HG03378 (cell line): ENCODE measurements around the gene PIEZO2.

Experiments
- ATAC-seq: cut with Tn5 transposase; IDR thresholded peaks from one replicate; pipeline ENCODE4 v1.9.1; 2021; ENCODE audit warnings: mild to moderate bottlenecking, moderate library complexity; ENCODE audit not compliant: unreplicated experiment

PIEZO2 gene

DNA sequence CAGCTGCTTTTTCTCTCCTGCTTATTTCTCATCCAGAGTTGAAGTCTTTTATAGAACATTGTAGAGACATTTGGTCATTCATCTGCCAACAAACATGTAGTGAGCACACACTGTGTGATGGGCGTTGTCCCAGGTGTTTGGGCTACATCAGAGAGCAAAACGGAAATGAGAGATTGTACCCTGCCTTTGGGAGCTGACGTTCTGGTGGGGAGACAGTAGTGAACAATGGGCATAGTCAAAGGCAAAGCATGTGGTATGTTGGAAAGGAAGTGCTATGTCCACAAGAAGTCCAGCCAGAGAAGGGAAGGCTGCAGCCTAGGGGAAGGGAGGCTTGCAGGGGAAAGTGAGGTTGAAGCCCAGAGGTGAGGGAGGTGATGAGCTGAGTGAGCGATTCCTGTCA lies 78.1 kb downstream of the PIEZO2 start:
- no peak for ATAC-seq

DNA sequence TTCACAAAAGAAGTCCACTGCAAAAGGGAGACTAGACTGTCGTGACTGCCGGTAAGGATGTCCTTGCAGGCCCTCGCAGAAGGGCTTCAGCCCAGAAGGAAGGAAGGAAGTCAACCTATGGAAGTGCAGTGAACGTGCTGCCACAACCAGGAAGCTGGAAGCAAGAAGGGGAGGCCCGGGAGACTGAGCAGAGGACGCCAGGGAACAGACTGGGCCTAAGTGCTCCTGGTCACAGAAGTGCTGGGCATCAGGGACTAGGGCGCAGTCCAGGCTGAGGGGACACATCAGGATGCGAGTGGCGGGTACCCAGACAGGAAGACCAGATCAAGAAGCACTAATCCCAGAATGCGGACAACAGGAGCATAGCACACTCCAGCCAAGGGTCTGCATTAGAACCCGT lies 78.8 kb downstream of the PIEZO2 start:
- no peak for ATAC-seq

DNA sequence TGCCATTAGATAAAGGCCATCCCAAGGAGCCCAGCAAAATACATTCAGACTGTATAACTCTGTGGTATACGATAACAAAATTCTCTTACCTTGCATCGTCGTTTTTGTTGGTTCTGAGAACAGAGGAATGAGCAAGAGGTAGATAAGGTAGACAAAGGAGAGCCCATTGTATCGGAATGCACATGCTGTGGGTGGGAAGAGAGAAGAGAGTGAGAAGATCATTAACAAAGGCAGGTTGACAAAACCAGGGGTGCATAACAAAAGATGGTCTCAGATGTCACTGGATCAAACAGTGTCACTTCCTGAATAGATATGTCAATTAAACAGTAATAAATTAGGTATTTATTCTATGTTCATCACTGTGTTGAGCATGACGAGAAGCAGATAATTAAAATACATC lies 83.3 kb downstream of the PIEZO2 start:
- no peak for ATAC-seq

DNA sequence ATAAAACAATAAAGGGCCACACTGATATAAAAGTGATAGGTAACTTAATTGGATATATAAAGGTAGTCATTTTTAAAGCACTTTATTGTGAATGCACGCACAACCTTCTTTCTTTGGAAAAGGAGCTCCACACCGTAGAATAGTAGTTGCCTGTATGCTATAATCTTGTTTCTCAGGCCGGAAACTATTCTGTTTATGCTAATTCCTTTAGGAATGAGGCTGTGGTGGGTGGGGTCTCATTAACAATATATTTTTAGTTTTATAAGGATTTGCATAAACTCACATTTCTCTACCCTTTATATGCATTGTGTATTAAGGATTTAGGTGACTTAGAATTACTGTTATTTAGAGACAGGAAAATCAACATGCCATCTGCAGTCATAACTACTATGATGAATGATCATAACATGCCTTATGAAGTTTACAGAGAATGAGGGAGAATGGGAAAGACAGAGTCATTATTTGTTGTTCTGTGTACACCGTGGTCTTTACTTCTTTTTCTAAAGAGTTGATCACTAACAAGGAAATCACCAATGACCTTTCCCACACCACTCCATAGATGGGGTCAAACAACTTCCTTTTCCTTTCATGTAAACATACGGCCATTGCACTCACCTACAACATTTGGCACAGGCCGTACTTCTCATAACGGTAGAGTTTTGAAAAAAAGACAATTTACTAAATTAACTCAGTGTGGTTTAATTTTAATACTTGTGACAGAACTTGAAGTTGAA lies 84.5 kb downstream of the PIEZO2 start:
- ATAC-seq, result no peak

DNA sequence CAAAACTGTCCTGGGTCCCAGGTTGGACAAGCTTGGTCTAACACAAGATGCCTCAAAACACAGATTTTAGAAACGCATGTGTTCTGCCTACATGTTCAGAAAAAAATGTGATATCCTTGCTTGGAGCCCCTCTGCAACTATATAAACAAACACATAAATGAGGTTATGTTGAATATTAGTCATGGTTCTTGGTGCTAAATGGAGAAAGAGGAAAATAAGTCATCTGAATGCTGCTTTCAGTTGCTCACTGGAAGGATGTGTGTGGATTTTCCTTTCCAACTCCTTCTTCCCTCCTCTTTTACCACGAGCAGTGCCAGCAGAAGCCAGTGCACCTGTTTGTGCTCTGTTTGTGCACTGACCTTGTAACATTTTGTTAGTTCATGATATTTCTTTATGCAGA lies 85.3 kb downstream of the PIEZO2 start:
- no peak for ATAC-seq

DNA sequence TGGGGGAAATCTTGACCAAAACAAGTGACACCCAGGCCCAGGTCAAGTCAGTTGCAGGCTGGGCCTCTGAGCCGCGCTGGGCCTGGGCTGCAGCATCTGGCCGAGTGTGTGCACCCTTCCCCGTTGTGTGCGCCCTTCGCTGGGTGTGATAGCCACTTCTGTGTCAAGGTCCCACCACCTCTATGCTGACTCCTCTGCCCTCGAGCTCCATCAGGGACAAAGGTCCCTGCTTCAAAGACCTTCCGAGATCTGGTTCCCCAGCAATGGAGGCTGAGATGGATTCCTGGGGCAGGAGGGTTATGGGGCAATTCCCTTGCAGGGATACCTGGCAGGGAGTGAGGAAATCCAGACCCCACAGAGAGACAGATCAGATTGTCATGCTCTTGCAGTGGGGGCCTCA lies 93.6 kb downstream of the PIEZO2 start:
- no peak for ATAC-seq

DNA sequence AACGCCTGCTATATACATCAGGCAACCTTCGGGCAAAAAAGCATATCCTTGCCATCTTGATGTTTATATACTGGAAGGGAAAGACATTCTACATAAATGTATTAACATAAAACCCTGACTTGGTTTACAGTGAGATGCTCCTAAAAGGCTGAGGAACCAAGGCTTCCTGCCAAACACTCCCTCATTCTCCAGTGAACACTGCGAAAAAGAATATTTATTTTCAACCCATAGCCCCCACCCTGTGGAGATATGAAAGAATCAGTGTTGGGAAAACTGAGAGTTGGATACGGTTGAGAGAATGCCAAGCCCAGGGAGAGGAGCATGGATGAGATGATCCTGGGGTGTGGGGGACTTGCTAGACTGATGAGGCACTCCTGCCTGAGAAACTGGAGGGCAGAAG lies 94.9 kb downstream of the PIEZO2 start:
- ATAC-seq, result no peak

DNA sequence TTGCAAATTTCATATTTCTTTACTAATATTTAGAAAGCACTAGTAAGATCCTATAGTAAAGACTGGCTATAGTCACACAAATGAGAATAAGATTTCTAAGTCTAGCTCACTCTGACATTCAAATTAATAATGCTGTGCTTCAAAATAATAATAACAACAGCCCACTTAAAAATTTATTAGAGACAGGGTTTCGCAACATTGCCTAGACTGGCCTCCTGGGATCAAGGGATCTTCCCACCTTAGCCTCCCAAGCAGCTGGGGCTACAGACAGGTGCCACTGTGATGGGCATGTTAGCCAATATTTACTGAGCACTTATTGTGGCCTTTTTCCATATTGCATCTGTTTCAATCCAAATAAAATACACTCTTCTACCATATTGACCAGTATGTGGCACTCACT lies 96.1 kb downstream of the PIEZO2 start:
- ATAC-seq, result no peak

DNA sequence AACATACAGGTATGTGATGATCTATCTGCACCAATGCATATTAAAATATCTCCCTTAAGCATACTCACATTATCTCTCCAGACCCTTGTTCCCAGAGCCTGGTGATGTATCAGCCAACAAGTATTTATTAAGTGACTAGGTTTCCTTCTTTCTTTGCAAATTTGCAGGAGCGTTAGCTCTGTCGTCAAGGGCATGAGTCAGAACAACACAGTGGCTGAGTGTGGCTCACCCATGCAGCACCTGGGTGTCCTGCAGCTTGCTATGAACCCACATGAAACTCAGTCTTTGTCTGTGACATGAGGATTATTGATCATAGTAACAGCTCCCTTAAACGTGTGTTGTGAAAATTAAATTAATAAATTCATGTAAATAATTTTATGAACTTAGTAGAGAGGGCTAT lies 96.6 kb downstream of the PIEZO2 start:
- ATAC-seq, result no peak

DNA sequence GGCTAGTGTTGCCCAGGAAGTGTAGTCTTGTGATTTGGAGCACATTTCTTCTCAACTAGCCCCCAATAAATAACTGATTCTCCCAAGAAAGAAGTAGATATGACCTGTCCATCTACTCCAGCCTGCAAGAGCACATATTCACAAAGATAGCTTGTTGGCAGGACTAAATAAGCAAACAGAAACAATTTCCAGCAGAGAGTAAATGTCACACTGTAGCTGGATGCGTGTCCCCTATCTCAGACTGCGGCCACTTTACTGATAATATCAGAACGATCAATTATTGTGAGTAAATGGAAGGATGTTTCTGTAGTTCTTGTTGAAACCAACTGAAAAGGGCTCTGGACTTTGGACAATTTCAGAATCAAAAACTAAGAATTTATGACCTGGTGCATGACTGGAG lies 97.9 kb downstream of the PIEZO2 start:
- no peak for ATAC-seq

DNA sequence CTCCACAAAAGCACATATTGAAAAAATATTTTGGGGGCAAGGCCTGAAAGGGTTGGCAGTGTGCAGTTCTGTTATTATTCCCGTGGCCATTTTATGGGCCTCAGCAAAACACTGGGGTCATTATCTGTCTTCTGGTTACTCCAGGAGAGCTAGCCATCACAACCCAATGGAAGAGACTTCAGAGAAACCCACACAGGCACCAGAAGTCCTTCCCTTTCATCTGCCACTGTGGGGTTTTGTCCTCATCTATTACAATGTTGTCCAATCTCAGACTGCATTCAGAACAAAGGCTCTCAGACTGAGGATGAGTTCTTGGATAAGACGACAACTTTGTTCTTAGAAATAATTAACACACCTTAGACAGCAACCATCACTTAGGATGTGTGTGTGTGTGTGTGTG lies 98.4 kb downstream of the PIEZO2 start:
- ATAC-seq, result no peak

DNA sequence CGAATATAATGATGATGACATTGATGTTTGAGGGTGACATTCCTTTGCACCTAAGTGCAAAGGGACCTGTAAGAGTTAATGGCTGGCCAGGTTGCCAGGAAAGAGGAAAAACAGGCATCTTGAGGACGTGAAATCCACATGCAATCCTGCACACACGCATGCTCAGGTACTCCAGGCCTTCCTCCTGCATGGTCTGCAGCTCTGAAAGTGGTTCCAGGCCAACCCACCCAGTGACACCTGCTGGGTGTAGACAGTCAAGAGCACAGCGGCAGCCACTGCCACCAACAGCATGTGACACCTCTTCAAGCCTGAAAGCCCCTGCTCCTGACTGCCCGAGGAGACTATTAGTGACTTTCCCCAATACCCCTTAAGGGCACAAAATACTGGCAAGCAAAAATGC lies 101.6 kb downstream of the PIEZO2 start:
- no peak for ATAC-seq

DNA sequence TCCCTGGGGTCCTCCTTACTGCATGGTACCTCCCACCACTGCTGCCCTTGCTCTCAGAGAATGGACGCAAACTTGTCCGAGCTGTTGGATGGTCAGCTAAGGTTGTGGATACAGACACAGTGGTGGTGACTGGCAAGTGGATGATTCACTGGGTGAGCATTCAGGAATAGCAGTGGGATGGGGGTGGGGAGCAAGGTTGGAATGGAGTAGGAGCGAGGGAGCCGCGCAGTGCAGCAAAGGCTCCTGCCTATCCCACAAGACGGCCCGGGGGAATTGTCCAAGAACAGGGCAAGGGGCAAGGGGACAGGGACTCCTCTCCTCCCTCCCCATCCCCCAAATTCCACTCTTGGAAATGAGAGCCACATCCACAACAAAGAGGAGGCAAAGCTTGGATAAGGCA lies 102.2 kb downstream of the PIEZO2 start:
- no peak for ATAC-seq

DNA sequence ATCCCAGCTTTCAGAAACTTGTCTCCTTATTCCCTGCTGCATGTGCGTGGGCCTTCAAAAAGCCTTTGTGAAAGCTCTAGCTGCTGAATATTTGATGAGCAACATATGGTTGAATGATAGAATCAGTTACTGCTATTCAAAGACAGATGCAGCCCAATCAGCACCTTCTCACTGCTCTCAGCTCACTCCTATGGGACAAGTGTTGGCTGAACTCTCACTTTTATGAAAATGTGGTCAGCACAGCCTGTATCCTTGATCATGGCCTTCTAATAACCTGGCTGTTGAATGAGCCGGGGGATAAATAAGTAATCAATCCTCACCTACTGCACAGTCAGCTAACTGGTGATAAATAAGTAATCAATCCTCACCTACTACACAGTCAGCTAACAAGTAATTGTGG lies 103.2 kb downstream of the PIEZO2 start:
- no peak for ATAC-seq

DNA sequence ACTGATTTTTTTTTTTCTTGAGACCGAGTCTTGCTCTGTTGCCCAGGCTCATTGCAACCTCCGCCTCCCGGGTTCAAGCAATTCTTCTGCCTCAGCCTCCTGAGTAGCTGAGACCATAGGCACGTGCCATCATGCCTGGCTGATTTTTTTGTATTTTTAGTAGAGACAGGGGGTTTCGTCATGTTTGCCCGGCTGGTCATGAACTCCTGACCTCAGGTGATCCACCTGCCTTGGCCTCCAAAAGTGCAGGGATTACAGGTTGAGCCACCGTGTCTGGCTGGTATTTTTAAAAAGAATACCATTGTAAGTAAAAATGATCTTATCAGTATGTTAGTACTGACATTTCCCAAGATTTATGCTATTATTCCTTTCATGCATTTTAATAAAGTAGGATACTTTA lies 105.7 kb downstream of the PIEZO2 start:
- no peak for ATAC-seq

DNA sequence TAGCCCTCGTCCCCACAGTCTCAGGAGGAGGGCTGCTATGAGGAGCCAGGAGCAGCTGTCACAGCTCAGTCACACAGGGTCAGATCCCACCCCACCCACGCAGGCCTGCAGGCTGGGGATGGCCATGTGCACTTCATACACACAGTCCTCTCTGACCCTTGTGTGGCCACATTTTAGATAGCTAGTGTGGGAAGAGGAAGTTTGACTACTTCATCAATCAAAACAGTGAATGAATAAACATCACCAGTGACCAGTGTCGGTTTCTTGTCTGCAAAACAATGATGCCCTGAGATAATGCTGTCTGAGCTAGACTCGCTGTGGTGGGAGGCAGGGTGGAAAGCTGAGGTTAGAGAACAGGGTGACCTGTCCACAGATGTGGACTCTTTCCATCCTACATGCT lies 107.1 kb downstream of the PIEZO2 start:
- no peak for ATAC-seq

DNA sequence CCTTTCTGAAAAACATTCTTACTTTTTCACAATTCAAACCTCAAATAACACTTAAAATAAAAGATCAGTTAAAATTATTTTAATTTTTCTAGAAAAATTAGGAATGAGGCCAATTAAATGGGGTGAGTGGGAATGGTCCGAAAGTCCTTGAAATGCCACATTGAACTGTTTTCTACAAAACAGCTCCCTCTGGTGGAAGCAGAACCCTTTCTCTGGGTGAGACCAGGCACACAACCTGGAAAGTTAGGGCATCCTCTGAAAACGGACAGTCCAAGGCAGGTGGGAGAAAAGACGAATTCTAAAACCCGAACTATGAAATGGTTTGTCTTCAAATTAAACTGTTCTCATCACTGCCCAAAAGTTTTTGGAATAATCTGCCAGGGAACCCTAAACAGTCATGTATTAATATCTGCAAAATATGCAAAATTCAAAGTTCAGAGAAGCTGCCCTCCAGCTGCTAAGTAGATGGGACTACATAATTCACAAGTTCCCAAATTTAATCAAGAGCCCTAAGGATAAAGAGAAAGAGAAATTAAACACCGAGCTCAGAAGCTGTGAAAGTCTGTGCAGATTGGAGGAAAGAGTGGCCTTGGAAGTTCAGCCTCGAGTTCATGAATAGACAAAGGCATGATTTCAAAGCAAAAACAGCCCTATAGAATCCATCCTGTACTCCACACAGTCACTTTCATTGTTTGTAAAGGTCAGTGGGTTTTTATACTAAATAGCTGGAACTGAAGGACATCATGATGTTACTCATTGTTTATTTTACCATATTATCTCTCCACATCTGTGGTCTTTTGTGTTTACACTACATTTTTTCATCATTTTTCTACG lies 108.3 kb downstream of the PIEZO2 start:
- ATAC-seq, result no peak

DNA sequence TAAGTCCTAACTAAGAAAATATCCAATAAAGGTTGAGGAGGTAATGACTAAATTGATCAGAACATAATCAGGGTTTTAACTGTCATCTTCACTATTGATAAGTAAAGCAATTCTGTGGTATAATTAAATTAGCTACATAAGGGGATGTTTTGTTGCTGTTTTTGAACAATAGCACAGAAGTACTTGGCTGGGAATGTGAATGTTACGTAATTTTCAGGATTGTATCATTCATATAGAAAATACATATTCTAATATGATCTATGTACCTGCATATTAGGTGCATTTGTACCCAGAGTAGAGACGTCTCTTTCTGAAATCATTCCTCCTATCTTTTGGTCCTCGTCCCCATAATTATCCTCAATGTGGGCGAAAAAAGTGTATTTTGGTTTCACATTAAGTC lies 109.0 kb downstream of the PIEZO2 start:
- ATAC-seq, result no peak

DNA sequence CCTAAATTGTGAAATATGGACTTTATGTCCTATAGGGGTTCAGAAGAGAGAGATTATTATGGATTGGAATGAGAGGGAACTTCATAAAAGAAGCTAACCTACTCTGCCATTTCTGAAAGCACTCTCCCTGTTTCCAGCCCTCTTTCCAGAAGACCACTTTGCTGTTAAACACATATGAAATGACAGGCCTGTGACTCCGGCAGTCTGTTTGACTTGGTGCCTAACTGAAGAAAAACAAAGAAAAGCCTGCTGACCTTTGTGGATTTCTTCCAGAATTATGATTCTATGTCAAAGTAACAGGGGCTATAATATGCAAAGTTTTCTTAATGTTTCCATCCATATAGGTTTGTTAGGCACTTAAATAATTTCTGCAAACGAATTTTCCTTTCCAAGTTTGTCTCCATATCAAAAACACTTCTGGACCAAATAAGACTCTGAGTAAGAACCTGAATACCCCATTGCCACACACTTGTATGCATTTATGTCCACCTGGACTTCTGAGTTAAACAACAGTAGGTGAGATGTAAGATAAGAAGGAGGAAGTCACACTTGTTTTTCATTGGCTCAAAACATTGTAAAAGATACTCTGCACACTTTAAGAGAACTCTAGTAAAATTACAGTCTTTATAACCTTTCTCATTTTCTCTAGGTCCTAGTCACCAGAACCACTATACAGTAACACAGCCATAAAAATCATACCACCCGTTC lies 111.7 kb downstream of the PIEZO2 start:
- ATAC-seq, result no peak

DNA sequence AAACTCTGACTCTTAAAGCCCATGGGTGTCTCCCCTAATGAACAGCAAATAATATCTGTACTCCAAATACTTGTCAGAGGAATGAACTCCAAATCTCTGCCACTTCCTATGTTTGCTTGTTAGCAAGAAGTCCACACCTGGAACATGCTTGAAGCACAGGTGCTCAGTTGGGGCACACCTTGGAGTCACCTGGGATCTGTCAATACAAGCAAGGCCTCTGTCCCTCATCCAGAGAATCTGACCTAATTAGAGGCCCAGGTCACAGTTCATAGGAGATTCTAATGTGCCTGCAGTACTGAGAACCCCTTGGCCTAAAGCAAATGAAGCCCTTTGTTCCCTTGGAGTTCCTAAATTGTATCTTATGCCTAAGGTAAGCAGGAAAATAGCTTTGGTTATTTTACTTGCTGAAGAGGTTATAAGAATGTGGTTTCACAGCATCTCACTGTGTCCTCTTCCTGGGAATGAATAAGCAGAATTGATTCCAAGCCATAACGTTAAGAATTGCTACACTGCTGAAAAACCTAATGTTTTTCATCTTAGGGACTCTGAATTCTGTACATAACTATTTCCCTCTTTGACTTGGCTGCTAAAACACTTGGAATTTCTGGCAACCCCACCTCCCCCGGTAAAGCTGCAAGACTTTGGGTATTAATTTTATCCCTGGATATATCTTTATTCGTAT lies 113.4 kb downstream of the PIEZO2 start:
- no peak for ATAC-seq

DNA sequence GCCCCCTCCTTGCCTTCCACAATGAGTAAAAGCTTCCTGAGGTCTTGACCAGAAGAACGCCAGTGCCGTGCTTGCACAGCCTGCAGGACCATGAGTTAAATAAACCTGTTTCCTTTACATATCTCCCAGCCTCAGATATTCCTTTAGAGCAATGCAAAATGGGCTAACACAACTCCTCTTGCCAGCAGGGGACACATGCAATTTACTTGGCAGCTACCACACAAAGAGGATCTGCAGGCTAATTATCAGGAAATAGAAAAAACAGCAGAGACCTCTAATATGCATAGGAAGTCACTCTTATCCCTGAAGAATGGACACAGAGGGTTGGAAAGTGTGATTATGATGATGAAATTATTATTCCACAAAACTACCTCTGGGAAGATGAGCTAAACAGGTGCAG lies 114.0 kb downstream of the PIEZO2 start:
- no peak for ATAC-seq
